Liver (tissue), 9 donors: ENCODE data around the gene KIR3DL1. TPM values are rescaled to one million over a fixed set of nuclear protein-coding genes. Genes with fewer than 3 reads are reported as not detected.

Source experiments
- DNase-seq: peaks from one replicate; pipeline ENCODE4 v3.0.0-alpha.2; 2017; ENCODE audit warnings: low spot score
- H3K27ac ChIP-seq, 2 donors: one replicate each; pipeline ENCODE4 v1.7.0; 2013; ENCODE audit warnings: inconsistent platforms in 2 of 2, low read length in 2 of 2, control low read depth in 1 of 2, low read depth in 1 of 2, mild to moderate bottlenecking in 1 of 2
- H3K27me3 ChIP-seq, 4 donors: one replicate each; pipeline versions ENCODE4 v1.6.1 to v1.7.0; 2013; ENCODE audit warnings: low read length in 3 of 4, inconsistent platforms in 1 of 4, mild to moderate bottlenecking in 1 of 4, moderate library complexity in 1 of 4; ENCODE audit not compliant: control insufficient read depth in 4 of 4, insufficient read depth in 4 of 4
- H3K36me3 ChIP-seq, 4 donors: one replicate each; pipeline versions ENCODE4 v1.6.1 to v1.7.0; 2013; ENCODE audit warnings: low read length in 3 of 4, mild to moderate bottlenecking in 3 of 4, low read depth in 1 of 4, moderate library complexity in 1 of 4; ENCODE audit not compliant: control insufficient read depth in 4 of 4, insufficient read depth in 3 of 4
- H3K4me1 ChIP-seq, 4 donors: one replicate each; pipeline versions ENCODE4 v1.6.1 to v1.7.0; 2013; ENCODE audit warnings: low read length in 3 of 4, mild to moderate bottlenecking in 3 of 4, moderate library complexity in 1 of 4; ENCODE audit not compliant: control insufficient read depth in 4 of 4, insufficient read depth in 4 of 4
- H3K4me3 ChIP-seq, 3 donors: one replicate each; pipeline versions ENCODE4 v1.6.1 to v1.7.0; 2013; ENCODE audit warnings: low read length in 3 of 3, control low read depth in 1 of 3, low read depth in 1 of 3, mild to moderate bottlenecking in 1 of 3
- H3K9ac ChIP-seq, 2 donors: one replicate each; pipeline ENCODE4 v1.7.0; 2013; ENCODE audit warnings: low read length in 2 of 2, mild to moderate bottlenecking in 2 of 2, moderate library complexity in 2 of 2, control low read depth in 1 of 2, low read depth in 1 of 2
- H3K9me3 ChIP-seq, 4 donors: one replicate each; pipeline versions ENCODE4 v1.6.1 to v1.7.0; 2013; ENCODE audit warnings: low read length in 3 of 4; ENCODE audit not compliant: control insufficient read depth in 4 of 4
- ATF3 ChIP-seq: IDR thresholded peaks from 2 replicates; pipeline ENCODE4 v1.6.1; 2016; ENCODE audit warnings: antibody characterized with exemption
- CTCF ChIP-seq: fragments of 150-350 bp; IDR thresholded peaks from 2 replicates; pipeline ENCODE4 v1.5.1; 2017; ENCODE audit warnings: improper control_type of control experiment, low read depth, low read length; ENCODE audit not compliant: missing input control
- EGR1 ChIP-seq, 2 donors: IDR thresholded peaks; 2 replicates each; pipeline ENCODE4 v1.6.1; 2016 to 2018; ENCODE audit warnings: antibody characterized with exemption in 2 of 2, low read depth in 2 of 2
- FOXA1 ChIP-seq: IDR thresholded peaks from 2 replicates; pipeline ENCODE4 v1.6.1; 2016; ENCODE audit warnings: antibody characterized with exemption
- FOXA2 ChIP-seq: IDR thresholded peaks from 2 replicates; pipeline ENCODE4 v1.6.1; 2016; ENCODE audit warnings: antibody characterized with exemption
- GABPA ChIP-seq, 2 donors: IDR thresholded peaks in 1 of 2; conservative IDR thresholded peaks in 1 of 2; 2 replicates each; pipeline ENCODE4 v1.6.1; 2016; ENCODE audit warnings: antibody characterized with exemption in 2 of 2, mild to moderate bottlenecking in 1 of 2, moderate library complexity in 1 of 2
- HNF4A ChIP-seq, 2 donors: conservative IDR thresholded peaks; 2 replicates each; pipeline ENCODE4 v1.6.1; 2016; ENCODE audit warnings: antibody characterized with exemption in 2 of 2, mild to moderate bottlenecking in 2 of 2
- HNF4G ChIP-seq: IDR thresholded peaks from 2 replicates; pipeline ENCODE4 v1.6.1; 2016; ENCODE audit warnings: antibody characterized with exemption
- JUND ChIP-seq, 2 donors: IDR thresholded peaks; 2 replicates each; pipeline ENCODE4 v1.6.1; 2016; ENCODE audit warnings: antibody characterized with exemption in 2 of 2
- MAX ChIP-seq: IDR thresholded peaks from 2 replicates; pipeline ENCODE4 v1.6.1; 2016; ENCODE audit warnings: antibody characterized with exemption
- NR2F2 ChIP-seq: IDR thresholded peaks from 2 replicates; pipeline ENCODE4 v1.6.1; 2016; ENCODE audit warnings: antibody characterized with exemption
- RAD21 ChIP-seq, 2 donors: IDR thresholded peaks; 2 replicates each; pipeline ENCODE4 v1.6.1; 2016; ENCODE audit warnings: antibody characterized with exemption in 2 of 2, mild to moderate bottlenecking in 2 of 2
- REST ChIP-seq: IDR thresholded peaks from 2 replicates; pipeline ENCODE4 v1.6.1; 2016; ENCODE audit warnings: antibody characterized with exemption, mild to moderate bottlenecking
- RXRA ChIP-seq, 2 donors: IDR thresholded peaks; 2 replicates each; pipeline ENCODE4 v1.6.1; 2017 to 2018; ENCODE audit warnings: antibody characterized with exemption in 2 of 2, mild to moderate bottlenecking in 1 of 2
- SP1 ChIP-seq: IDR thresholded peaks from 2 replicates; pipeline ENCODE4 v1.6.1; 2018; ENCODE audit warnings: antibody characterized with exemption, mild to moderate bottlenecking
- TAF1 ChIP-seq: conservative IDR thresholded peaks from 2 replicates; pipeline ENCODE4 v1.6.1; 2016; ENCODE audit warnings: antibody characterized with exemption, mild to moderate bottlenecking
- YY1 ChIP-seq: IDR thresholded peaks from 2 replicates; pipeline ENCODE4 v1.6.1; 2016; ENCODE audit warnings: antibody characterized with exemption, mild to moderate bottlenecking
- ZBTB33 ChIP-seq: IDR thresholded peaks from 2 replicates; pipeline ENCODE4 v1.6.1; 2016; ENCODE audit warnings: antibody characterized with exemption
- WGBS: extraction: QIAGEN DNeasy Blood & Tissue Kit; methylation state at CpG from one replicate; pipeline ENCODE4 v1.1.7; 2013; 5-methylcytosine and 5-hydroxymethylcytosine counted together
- polyA plus RNA-seq, 2 donors: library from polyadenylated mRNA; stranded (reverse) in 1 of 2; unstranded in 1 of 2; fragments of 200-250 nt in 1 of 2; fragments of >200 nt in 1 of 2; fragmentation: Nextera tagmentation in 1 of 2; extraction: Ambion mirVana in 1 of 2; gene quantifications; one replicate each; pipeline versions ENCODE4 v1.2.1 to v1.2.3, GENCODE V29; 2013 to 2015
- total RNA-seq, 2 donors: library from RNA; depleted of rRNA; stranded (reverse); fragments of >200 nt; gene quantifications; one replicate each; pipeline ENCODE4 v1.2.3, GENCODE V29; 2014
- donor health status: healthy.
- donor health status: healthy.
- donor health status: healthy.
- donor health status: healthy.
- donor health status: healthy.

The KIR3DL1 gene
- total and polyA plus RNA-seq, 4 donors = 0.07 to 0.08 TPM; not detected in 2

- Histone ChIP-seq H3K27ac (no peak overlapping the region), H3K9me3 (no peaks in the 10 kb centered on the region), H3K9ac (no peak overlapping the region), H3K4me3 (no peak overlapping the region), H3K36me3 (no peaks in the 10 kb centered on the region), H3K27me3 (no peaks in the 10 kb centered on the region), H3K4me1 (no peaks in the 10 kb centered on the region)
- WGBS = 73% methylated on average over 14 of the region's 14 CpGs
- no peak for TF ChIP-seq FOXA1
- TF ChIP-seq GABPA (IDR thresholded peaks at IDR 0.05 in 1 of 2, conservative IDR thresholded peaks at IDR 0.05 in 1 of 2) = no peak
- TF ChIP-seq MAX = no peak
- TF ChIP-seq ZBTB33 = no peak
- TF ChIP-seq TAF1 = no peak
- no peak for TF ChIP-seq YY1
- TF ChIP-seq RXRA (IDR thresholded peaks at IDR 0.05) = no peak
- no peak for TF ChIP-seq JUND (IDR thresholded peaks at IDR 0.05)
- no peak for TF ChIP-seq RAD21 (IDR thresholded peaks at IDR 0.05)
- TF ChIP-seq ATF3 = no peak
- no peak for TF ChIP-seq FOXA2
- TF ChIP-seq SP1 = no peak
- no peak for TF ChIP-seq CTCF
- no peak for TF ChIP-seq REST
- no peak for TF ChIP-seq HNF4G
- no peak for TF ChIP-seq NR2F2
- TF ChIP-seq HNF4A (conservative IDR thresholded peaks at IDR 0.05) = no peak
- TF ChIP-seq EGR1 (IDR thresholded peaks at IDR 0.05; ENCODE audit: low read depth in 2 of 2) = no peak
- no peak for DNase-seq
These were observed 10.4 kb upstream of the KIR3DL1 start for GRCh38 chr19:54805665-54806515.
